ENCODE data around the gene ADAD2.
A peak's percentile ranks its signal among the peaks of the same experiment; 100 is the strongest.

ADAD2 gene

GRCh38 chr16:84182680-84183571, 8.0 kb upstream of the ADAD2 start:
- no peaks in the 10 kb centered on the region for H3K27me3 ChIP-seq (ENCODE audit: control insufficient read depth in 1 of 2, insufficient read depth in 2 of 2, low read length in 2 of 2)
- H3K9ac ChIP-seq (ENCODE audit: low read depth in 1 of 2, low read length in 2 of 2): no peak overlapping the region
- H3K36me3 ChIP-seq (ENCODE audit: control insufficient read depth in 1 of 2, insufficient read depth in 2 of 2, low read length in 2 of 2): peaks cover 29 to 58% of the 10 kb centered on the region in 2 donors
- no peaks in the 10 kb centered on the region for H3K9me3 ChIP-seq (ENCODE audit: control insufficient read depth in 1 of 2, low read length in 2 of 2)
- no peak overlapping the region for H3K27ac ChIP-seq (ENCODE audit: low read depth, low read length)
- H3K4me1 ChIP-seq (ENCODE audit: control insufficient read depth in 1 of 2, insufficient read depth in 2 of 2, low read length in 2 of 2): peaks cover 3 to 12% of the 10 kb centered on the region in 2 donors
- H3K4me3 ChIP-seq (ENCODE audit: low read depth in 1 of 2, low read length in 2 of 2): no peak overlapping the region

- Histone ChIP-seq H3K4me3 (ENCODE audit: low read depth in 1 of 2, low read length in 2 of 2) (no peak overlapping the region), H3K9ac (ENCODE audit: low read depth in 1 of 2, low read length in 2 of 2) (no peak overlapping the region), H3K27ac (ENCODE audit: low read depth, low read length) (no peak overlapping the region), H3K27me3 (ENCODE audit: control insufficient read depth in 1 of 2, insufficient read depth in 2 of 2, low read length in 2 of 2) (no peaks in the 10 kb centered on the region), H3K36me3 (ENCODE audit: control insufficient read depth in 1 of 2, insufficient read depth in 2 of 2, low read length in 2 of 2) (peaks cover 27 to 55% of the 10 kb centered on the region in 2 donors), H3K9me3 (ENCODE audit: control insufficient read depth in 1 of 2, low read length in 2 of 2) (no peaks in the 10 kb centered on the region), H3K4me1 (ENCODE audit: control insufficient read depth in 1 of 2, insufficient read depth in 2 of 2, low read length in 2 of 2) (peaks cover 3 to 12% of the 10 kb centered on the region in 2 donors)
Observed at GRCh38 chr16:84183572-84183875, 7.4 kb upstream of the ADAD2 start.

GRCh38 chr16:84183911-84184591, 6.9 kb upstream of the ADAD2 start:
- Histone ChIP-seq H3K9ac (ENCODE audit: low read depth in 1 of 2, low read length in 2 of 2) (no peak overlapping the region), H3K4me1 (ENCODE audit: control insufficient read depth in 1 of 2, insufficient read depth in 2 of 2, low read length in 2 of 2) (peaks cover 3 to 12% of the 10 kb centered on the region in 2 donors), H3K27ac (ENCODE audit: low read depth, low read length) (no peak overlapping the region), H3K4me3 (ENCODE audit: low read depth in 1 of 2, low read length in 2 of 2) (no peak overlapping the region), H3K9me3 (ENCODE audit: control insufficient read depth in 1 of 2, low read length in 2 of 2) (no peaks in the 10 kb centered on the region), H3K36me3 (ENCODE audit: control insufficient read depth in 1 of 2, insufficient read depth in 2 of 2, low read length in 2 of 2) (peaks cover 24 to 50% of the 10 kb centered on the region in 2 donors), H3K27me3 (ENCODE audit: control insufficient read depth in 1 of 2, insufficient read depth in 2 of 2, low read length in 2 of 2) (no peaks in the 10 kb centered on the region)

- H3K27ac ChIP-seq (ENCODE audit: low read depth, low read length): no peak overlapping the region
- H3K4me3 ChIP-seq (ENCODE audit: low read depth in 1 of 2, low read length in 2 of 2): no peak overlapping the region
Observed at GRCh38 chr16:84184775-84185174, 6.2 kb upstream of the ADAD2 start.

GRCh38 chr16:84186685-84187437, 4.1 kb upstream of the ADAD2 start, which contains the start of gene TAF1C:
TAF1C (minus strand) TSS chr16:84187057; CDS start chr16:84184988, 2,069 bp downstream.
- H3K27ac ChIP-seq (ENCODE audit: low read depth, low read length): peak within 1 kb of the TSS; percentile 55
- H3K9ac ChIP-seq (ENCODE audit: low read depth in 1 of 2, low read length in 2 of 2): peak within 1 kb of the TSS; percentile 82 to 91
- no peaks in the 10 kb centered on the region for H3K27me3 ChIP-seq (ENCODE audit: control insufficient read depth in 1 of 2, insufficient read depth in 2 of 2, low read length in 2 of 2)
- H3K36me3 ChIP-seq (ENCODE audit: control insufficient read depth in 1 of 2, insufficient read depth in 2 of 2, low read length in 2 of 2): peaks cover 14 to 29% of the 10 kb centered on the region in 2 donors
- no peaks in the 10 kb centered on the region for H3K9me3 ChIP-seq (ENCODE audit: control insufficient read depth in 1 of 2, low read length in 2 of 2)
- peak within 1 kb of the TSS; percentile 94 to 97 for H3K4me3 ChIP-seq (ENCODE audit: low read depth in 1 of 2, low read length in 2 of 2)
- H3K4me1 ChIP-seq (ENCODE audit: control insufficient read depth in 1 of 2, insufficient read depth in 2 of 2, low read length in 2 of 2): peaks cover 3 to 12% of the 10 kb centered on the region in 2 donors

More at GRCh38 chr16:84184775-84185174, 6.2 kb upstream of the ADAD2 start:
- Histone ChIP-seq H3K27me3 (ENCODE audit: control insufficient read depth in 1 of 2, insufficient read depth in 2 of 2, low read length in 2 of 2) (no peaks in the 10 kb centered on the region), H3K9me3 (ENCODE audit: control insufficient read depth in 1 of 2, low read length in 2 of 2) (no peaks in the 10 kb centered on the region), H3K4me1 (ENCODE audit: control insufficient read depth in 1 of 2, insufficient read depth in 2 of 2, low read length in 2 of 2) (peaks cover 3 to 12% of the 10 kb centered on the region in 2 donors), H3K9ac (ENCODE audit: low read depth in 1 of 2, low read length in 2 of 2) (no peak overlapping the region), H3K36me3 (ENCODE audit: control insufficient read depth in 1 of 2, insufficient read depth in 2 of 2, low read length in 2 of 2) (peaks cover 21 to 46% of the 10 kb centered on the region in 2 donors)

GRCh38 chr16:84191466-84191865, 509 bp downstream of the ADAD2 start:
- H3K9ac ChIP-seq (ENCODE audit: low read depth in 1 of 2, low read length in 2 of 2): no peak overlapping the region
- no peak overlapping the region for H3K4me3 ChIP-seq (ENCODE audit: low read depth in 1 of 2, low read length in 2 of 2)
- no peaks in the 10 kb centered on the region for H3K9me3 ChIP-seq (ENCODE audit: control insufficient read depth in 1 of 2, low read length in 2 of 2)
- H3K27me3 ChIP-seq (ENCODE audit: control insufficient read depth in 1 of 2, insufficient read depth in 2 of 2, low read length in 2 of 2): no peaks in the 10 kb centered on the region
- H3K36me3 ChIP-seq (ENCODE audit: control insufficient read depth in 1 of 2, insufficient read depth in 2 of 2, low read length in 2 of 2): no peaks in the 10 kb centered on the region
- H3K27ac ChIP-seq (ENCODE audit: low read depth, low read length): no peak overlapping the region
- peaks cover 0 to under 1% of the 10 kb centered on the region in 2 donors for H3K4me1 ChIP-seq (ENCODE audit: control insufficient read depth in 1 of 2, insufficient read depth in 2 of 2, low read length in 2 of 2)

- no peak overlapping the region for H3K4me3 ChIP-seq (ENCODE audit: low read depth in 1 of 2, low read length in 2 of 2)
- no peaks in the 10 kb centered on the region for H3K36me3 ChIP-seq (ENCODE audit: control insufficient read depth in 1 of 2, insufficient read depth in 2 of 2, low read length in 2 of 2)
- H3K9ac ChIP-seq (ENCODE audit: low read depth in 1 of 2, low read length in 2 of 2): no peak overlapping the region
- H3K9me3 ChIP-seq (ENCODE audit: control insufficient read depth in 1 of 2, low read length in 2 of 2): no peaks in the 10 kb centered on the region
- no peak overlapping the region for H3K27ac ChIP-seq (ENCODE audit: low read depth, low read length)
- no peaks in the 10 kb centered on the region for H3K4me1 ChIP-seq (ENCODE audit: control insufficient read depth in 1 of 2, insufficient read depth in 2 of 2, low read length in 2 of 2)
- H3K27me3 ChIP-seq (ENCODE audit: control insufficient read depth in 1 of 2, insufficient read depth in 2 of 2, low read length in 2 of 2): peaks cover 0 to 2% of the 10 kb centered on the region in 2 donors
Observed at GRCh38 chr16:84193480-84193879, 2.5 kb downstream of the ADAD2 start.

- Histone ChIP-seq H3K27me3 (ENCODE audit: control insufficient read depth in 1 of 2, insufficient read depth in 2 of 2, low read length in 2 of 2) (peaks cover 0 to 2% of the 10 kb centered on the region in 2 donors), H3K27ac (ENCODE audit: low read depth, low read length) (no peak overlapping the region), H3K9ac (ENCODE audit: low read depth in 1 of 2, low read length in 2 of 2) (no peak overlapping the region), H3K4me1 (ENCODE audit: control insufficient read depth in 1 of 2, insufficient read depth in 2 of 2, low read length in 2 of 2) (no peaks in the 10 kb centered on the region), H3K9me3 (ENCODE audit: control insufficient read depth in 1 of 2, low read length in 2 of 2) (no peaks in the 10 kb centered on the region), H3K4me3 (ENCODE audit: low read depth in 1 of 2, low read length in 2 of 2) (no peak overlapping the region), H3K36me3 (ENCODE audit: control insufficient read depth in 1 of 2, insufficient read depth in 2 of 2, low read length in 2 of 2) (no peaks in the 10 kb centered on the region)
Observed at GRCh38 chr16:84194018-84194417, 3.1 kb downstream of the ADAD2 start.

- Histone ChIP-seq H3K27me3 (ENCODE audit: control insufficient read depth in 1 of 2, insufficient read depth in 2 of 2, low read length in 2 of 2) (peaks cover 0 to 2% of the 10 kb centered on the region in 2 donors), H3K36me3 (ENCODE audit: control insufficient read depth in 1 of 2, insufficient read depth in 2 of 2, low read length in 2 of 2) (no peaks in the 10 kb centered on the region), H3K27ac (ENCODE audit: low read depth, low read length) (no peak overlapping the region), H3K4me3 (ENCODE audit: low read depth in 1 of 2, low read length in 2 of 2) (no peak overlapping the region), H3K4me1 (ENCODE audit: control insufficient read depth in 1 of 2, insufficient read depth in 2 of 2, low read length in 2 of 2) (no peaks in the 10 kb centered on the region), H3K9me3 (ENCODE audit: control insufficient read depth in 1 of 2, low read length in 2 of 2) (no peaks in the 10 kb centered on the region), H3K9ac (ENCODE audit: low read depth in 1 of 2, low read length in 2 of 2) (no peak overlapping the region)
Observed at GRCh38 chr16:84194470-84195200, 3.7 kb downstream of the ADAD2 start.
